Body of pancreas (tissue), 4 donors: ENCODE measurements around the gene GPR142.

Experiments used
- POLR2A ChIP-seq, 3 donors: fragments of 450-650 bp; IDR thresholded peaks; one replicate each; pipeline ENCODE4 v1.6.1; 2016; ENCODE audit warnings: antibody characterized with exemption in 3 of 3, mild to moderate bottlenecking in 2 of 3
- TF ChIP-seq, protein P1 (sequence below), 7 experiments: fragments of 450-650 bp in 4 of 7; fragments of 200-600 bp in 3 of 7; sonication (generic) in 3 of 7; IDR thresholded peaks; one replicate each; pipeline ENCODE4 v1.5.1; 2016 to 2019; ENCODE audit warnings: antibody characterized with exemption in 7 of 7

DNA sequence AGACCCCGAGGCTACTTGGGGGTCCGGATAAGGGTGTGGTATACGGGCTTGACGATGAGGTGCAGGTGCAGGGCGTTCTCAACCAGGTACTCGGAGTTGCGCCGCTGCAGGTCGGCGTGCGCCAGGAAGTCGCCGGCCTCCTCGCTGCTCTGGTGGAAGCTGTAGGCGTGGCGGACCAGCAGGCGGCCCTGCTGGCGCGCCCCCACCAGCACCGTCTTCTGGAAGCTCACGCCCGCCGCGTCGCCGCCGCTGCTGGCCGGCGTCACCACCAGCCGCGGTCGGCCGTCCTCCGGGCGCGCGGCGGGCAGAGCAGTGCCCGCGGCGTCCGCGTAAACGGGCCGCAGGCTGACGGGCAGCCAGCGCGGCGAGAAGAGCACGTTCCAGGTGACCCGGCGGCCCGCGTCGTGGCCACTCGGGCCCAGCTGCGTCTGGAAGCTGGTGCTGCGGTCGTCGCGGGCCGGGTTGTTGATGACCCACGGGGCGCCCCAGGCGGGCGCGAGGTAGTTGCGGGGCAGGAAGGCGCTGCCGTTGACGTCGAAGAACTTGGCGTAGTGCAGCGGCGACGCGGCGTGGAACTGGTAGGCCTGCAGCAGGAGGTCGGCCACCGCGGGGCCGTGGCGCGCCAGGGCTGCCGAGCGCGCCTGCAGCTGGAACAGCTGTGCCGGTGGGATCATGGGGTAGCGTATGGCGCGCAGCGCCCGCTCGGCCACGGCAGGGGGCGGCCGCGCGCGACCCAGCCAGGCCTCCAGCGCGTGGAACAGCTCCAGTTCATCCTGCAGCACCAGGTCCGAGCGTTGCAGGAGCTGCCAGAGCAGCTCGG, 10.4 kb upstream of the GPR142 start:
- TF ChIP-seq POLR2A (IDR thresholded peaks at IDR 0.05): no peak
- TF ChIP-seq, protein P1, sequence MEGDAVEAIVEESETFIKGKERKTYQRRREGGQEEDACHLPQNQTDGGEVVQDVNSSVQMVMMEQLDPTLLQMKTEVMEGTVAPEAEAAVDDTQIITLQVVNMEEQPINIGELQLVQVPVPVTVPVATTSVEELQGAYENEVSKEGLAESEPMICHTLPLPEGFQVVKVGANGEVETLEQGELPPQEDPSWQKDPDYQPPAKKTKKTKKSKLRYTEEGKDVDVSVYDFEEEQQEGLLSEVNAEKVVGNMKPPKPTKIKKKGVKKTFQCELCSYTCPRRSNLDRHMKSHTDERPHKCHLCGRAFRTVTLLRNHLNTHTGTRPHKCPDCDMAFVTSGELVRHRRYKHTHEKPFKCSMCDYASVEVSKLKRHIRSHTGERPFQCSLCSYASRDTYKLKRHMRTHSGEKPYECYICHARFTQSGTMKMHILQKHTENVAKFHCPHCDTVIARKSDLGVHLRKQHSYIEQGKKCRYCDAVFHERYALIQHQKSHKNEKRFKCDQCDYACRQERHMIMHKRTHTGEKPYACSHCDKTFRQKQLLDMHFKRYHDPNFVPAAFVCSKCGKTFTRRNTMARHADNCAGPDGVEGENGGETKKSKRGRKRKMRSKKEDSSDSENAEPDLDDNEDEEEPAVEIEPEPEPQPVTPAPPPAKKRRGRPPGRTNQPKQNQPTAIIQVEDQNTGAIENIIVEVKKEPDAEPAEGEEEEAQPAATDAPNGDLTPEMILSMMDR (IDR thresholded peaks at IDR 0.05): no peak
